Coronary artery (tissue), 2 donors: Measurements from ENCODE around the gene ATG2B.

Experiments
- DNase-seq: peaks from one replicate; pipeline ENCODE4 v3.0.0-alpha.2; 2017; ENCODE audit warnings: low spot score
- H3K27ac ChIP-seq, 2 donors: fragments of 200-600 bp; sonication (generic); one replicate each; pipeline ENCODE4 v1.5.1; 2016 to 2019
- H3K4me3 ChIP-seq: fragments of 200-600 bp; sonication (generic); 2 replicates; pipeline ENCODE4 v1.5.1; 2016; ENCODE audit warnings: mild to moderate bottlenecking, moderate library complexity
- CTCF ChIP-seq: fragments of 200-600 bp; sonication (generic); IDR thresholded peaks from one replicate; pipeline ENCODE4 v1.5.1; 2019; ENCODE audit warnings: antibody characterized with exemption

Gene ATG2B

GRCh38 chr14:96362965-96363750, at the start of gene ATG2B, which contains the start of gene GSKIP:
TSS of gene ATG2B (minus strand) at chr14:96363341. CDS start at chr14:96362976, 365 bp downstream.
TSS of gene GSKIP (plus strand) at chr14:96363526. CDS start at chr14:96382248, 18,722 bp downstream.
- no peak for TF ChIP-seq CTCF

GRCh38 chr14:96410119-96410518, 47.0 kb upstream of the ATG2B start:
- no peak for TF ChIP-seq CTCF
- DNase-seq = no peak
- H3K4me3 ChIP-seq = no peak overlapping the region

More at GRCh38 chr14:96362965-96363750, at the start of gene ATG2B, which contains the start of gene GSKIP:
- DNase-seq = peak; percentile 93
- peak within 1 kb of the TSS; percentile 96 for H3K4me3 ChIP-seq
- H3K27ac ChIP-seq = peak within 1 kb of the TSS; percentile 95 to 96

GRCh38 chr14:96409701-96410100, 46.6 kb upstream of the ATG2B start:
- H3K27ac ChIP-seq = no peak overlapping the region
- H3K4me3 ChIP-seq = no peak overlapping the region
- no peak for DNase-seq
- no peak for TF ChIP-seq CTCF

More at GRCh38 chr14:96410119-96410518, 47.0 kb upstream of the ATG2B start:
- H3K27ac ChIP-seq = no peak overlapping the region

- Histone ChIP-seq H3K27ac (no peak overlapping the region), H3K4me3 (no peak overlapping the region)
- no peak for TF ChIP-seq CTCF
- no peak for DNase-seq
These were observed 45.5 kb upstream of the ATG2B start for GRCh38 chr14:96408608-96409007.

GRCh38 chr14:96407935-96408570, 44.9 kb upstream of the ATG2B start:
- TF ChIP-seq CTCF = no peak
- no peak for DNase-seq

GRCh38 chr14:96405677-96406076, 42.5 kb upstream of the ATG2B start:
- no peak overlapping the region for H3K4me3 ChIP-seq
- no peak for TF ChIP-seq CTCF
- no peak for DNase-seq
- H3K27ac ChIP-seq = no peak overlapping the region

More at GRCh38 chr14:96407935-96408570, 44.9 kb upstream of the ATG2B start:
- Histone ChIP-seq H3K4me3 (no peak overlapping the region), H3K27ac (no peak overlapping the region)
